ENCODE measurements around the gene TTC31.
"Not testable (repeated sequence)": the region's sequence is repeated elsewhere in the genome, so short reads cannot be mapped to it uniquely, and the experiment has no call there.

Gene TTC31

GRCh38 chr2:74482801-74483674 lies at the start of gene TTC31, which contains the start of gene CCDC142:
TSS of gene TTC31 (plus strand) at chr2:74483081. CDS start at chr2:74483096, 15 bp downstream.
TSS of gene CCDC142 (minus strand) at chr2:74482998. CDS start at chr2:74482837, 161 bp downstream.
- FAIRE-seq (peak; percentile 44), DNase-seq (ENCODE audit: low spot score) (peak; percentile 87)

DNA sequence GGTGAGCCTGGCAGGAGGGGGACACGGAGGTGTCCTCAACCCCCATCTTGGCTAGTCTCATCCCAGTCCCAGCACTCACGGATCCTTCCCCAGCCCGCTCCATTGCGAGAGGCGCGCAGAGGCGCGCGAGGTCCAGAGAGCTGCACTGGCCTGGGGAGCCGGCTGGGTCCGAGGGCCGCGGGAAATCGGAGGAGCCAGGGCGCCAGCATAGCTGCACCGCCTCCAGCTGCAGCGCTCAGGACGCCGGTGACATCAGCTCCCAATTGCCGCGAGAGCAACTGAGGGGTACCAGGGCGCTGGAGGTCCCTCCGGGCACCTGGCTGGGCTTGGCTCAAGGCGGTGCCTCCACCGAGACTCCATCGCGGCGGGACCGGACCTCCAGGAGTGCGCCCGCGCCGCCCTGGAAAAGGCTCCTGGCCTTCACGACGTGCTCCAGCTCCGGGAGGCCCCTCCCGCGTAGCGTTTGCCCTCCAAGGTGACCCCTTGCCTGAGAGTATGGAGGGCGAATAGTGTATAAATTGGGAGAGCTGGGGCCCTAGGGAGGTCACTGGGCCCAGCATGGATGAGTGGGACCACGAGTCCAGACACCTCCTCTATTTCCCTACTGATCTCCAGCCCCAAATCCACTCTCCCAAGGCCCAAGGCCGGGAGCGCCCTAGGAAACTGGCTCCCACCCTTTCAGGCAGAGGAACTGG lies 46.6 kb upstream of the TTC31 start:
- FAIRE-seq (no peak), DNase-seq (ENCODE audit: low spot score) (no peak)

DNA sequence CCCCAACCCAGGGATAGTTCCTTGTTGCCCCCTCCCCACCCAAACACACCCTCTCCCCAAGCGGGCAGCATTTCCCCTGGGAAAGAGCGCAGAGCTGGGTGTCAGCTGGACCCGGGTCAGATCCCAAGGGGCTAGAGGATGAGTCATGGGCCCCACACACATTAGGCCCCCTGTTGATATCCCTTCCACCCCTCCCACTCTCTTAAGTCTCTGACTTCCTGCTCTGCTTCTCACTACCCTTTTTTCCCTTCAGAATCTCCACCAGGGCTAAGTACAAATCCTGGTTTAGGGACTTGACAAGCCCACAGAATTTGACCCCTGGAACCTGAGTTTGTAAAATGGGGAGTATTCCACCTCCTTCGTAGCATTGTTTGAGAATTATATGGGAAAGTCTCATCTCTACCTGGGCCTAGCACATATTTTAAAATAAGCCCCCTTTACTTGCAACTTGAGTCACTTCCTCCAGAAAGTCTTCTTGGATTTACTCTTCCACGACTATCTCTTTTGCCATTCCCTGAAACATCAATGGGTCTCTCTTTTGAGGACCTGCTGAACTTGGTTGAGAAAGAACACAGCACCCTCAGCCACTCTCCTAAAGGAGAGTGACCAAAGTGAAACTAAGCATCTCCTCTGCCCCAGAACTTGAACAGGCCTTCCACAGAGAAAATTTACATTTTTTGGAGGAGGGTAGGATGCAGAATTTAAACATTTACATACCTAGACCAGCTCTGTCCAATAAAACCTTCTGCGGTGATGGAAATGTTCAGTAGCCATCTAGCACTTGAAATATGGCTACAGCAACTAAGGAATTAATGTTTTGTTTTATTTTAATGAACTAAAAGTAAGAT lies 45.8 kb upstream of the TTC31 start:
- FAIRE-seq (no peak), DNase-seq (ENCODE audit: low spot score) (no peak)

GRCh38 chr2:74438248-74438647 lies 44.6 kb upstream of the TTC31 start:
- DNase-seq (ENCODE audit: low spot score) (no peak), FAIRE-seq (no peak)

- FAIRE-seq, result no peak
Measured at GRCh38 chr2:74439373-74439772, 43.5 kb upstream of the TTC31 start.

DNA sequence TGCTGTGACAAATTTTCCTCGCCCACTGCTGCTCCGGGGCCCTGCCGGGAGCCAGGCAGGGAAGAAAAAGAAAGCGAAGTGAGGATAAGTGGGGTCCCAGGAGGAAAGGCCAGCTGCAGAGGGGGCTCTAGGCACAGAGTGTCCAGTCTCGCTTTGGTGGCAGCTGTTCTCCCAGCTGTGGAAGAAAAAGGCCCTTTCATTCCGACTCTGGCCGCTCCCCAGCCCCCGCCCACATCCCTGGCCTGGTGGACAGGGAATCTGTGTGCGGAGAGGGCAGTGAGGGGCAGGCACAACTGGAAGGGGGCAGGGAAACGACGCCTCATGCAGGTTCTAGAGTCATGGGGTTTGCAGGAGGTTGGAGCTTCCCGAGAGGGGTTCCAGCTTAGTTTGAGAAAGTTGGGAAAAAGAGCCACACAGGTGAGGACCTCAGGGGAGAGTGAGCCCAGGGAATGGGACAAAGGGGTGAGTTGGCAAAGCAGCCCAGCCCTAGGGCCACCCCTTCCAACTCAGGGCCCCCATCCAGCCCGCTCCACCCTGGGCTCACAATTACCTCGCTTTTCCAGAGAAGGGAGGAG lies 43.0 kb upstream of the TTC31 start:
- FAIRE-seq (no peak), DNase-seq (ENCODE audit: low spot score) (no peak)

More at GRCh38 chr2:74439373-74439772, 43.5 kb upstream of the TTC31 start:
- DNase-seq (ENCODE audit: low spot score), result no peak

DNA sequence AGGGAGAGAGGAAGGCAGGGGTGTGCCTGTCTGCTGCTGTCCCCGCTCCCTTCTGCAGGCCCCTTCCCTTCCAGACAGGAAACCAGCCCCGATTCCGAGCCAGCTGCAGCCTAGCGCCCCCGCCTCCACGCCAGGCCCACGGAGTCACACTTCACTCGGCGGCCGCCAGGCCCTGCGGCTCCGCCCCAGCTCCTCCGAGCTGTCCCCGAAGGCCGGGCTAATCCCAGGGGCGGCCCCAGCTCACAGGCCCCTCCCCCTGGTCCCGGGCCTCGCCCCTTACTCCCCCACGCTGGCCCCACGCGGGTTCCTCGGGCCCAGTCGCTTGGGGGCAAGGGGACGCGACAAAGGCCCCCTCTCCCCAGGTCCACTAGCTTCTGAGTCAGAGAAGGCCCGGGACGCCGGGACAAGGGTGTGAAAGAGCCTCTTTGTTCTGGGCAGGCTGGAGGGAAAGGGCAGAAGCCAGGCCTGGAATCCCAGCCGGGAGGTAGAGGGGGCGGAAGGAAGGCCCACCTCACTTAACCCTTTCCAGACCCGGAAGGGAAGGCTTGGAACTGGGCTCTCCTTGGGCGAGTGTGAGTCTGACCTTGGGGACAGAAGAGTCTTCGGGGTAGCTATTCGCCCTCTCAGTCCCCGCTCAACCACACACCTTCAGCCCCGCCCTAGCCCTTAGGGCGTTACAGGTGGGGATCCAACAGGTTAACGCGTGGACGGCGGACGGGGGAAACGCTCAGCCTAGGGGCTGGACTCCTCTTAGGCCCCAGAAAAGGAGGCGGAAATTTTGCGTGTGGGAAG lies 42.3 kb upstream of the TTC31 start:
- FAIRE-seq (peak; percentile 53), DNase-seq (ENCODE audit: low spot score) (peak; percentile 76)

- no peak for DNase-seq (ENCODE audit: low spot score)
- no peak for FAIRE-seq
Measured at GRCh38 chr2:74441170-74441689, 41.7 kb upstream of the TTC31 start.

DNA sequence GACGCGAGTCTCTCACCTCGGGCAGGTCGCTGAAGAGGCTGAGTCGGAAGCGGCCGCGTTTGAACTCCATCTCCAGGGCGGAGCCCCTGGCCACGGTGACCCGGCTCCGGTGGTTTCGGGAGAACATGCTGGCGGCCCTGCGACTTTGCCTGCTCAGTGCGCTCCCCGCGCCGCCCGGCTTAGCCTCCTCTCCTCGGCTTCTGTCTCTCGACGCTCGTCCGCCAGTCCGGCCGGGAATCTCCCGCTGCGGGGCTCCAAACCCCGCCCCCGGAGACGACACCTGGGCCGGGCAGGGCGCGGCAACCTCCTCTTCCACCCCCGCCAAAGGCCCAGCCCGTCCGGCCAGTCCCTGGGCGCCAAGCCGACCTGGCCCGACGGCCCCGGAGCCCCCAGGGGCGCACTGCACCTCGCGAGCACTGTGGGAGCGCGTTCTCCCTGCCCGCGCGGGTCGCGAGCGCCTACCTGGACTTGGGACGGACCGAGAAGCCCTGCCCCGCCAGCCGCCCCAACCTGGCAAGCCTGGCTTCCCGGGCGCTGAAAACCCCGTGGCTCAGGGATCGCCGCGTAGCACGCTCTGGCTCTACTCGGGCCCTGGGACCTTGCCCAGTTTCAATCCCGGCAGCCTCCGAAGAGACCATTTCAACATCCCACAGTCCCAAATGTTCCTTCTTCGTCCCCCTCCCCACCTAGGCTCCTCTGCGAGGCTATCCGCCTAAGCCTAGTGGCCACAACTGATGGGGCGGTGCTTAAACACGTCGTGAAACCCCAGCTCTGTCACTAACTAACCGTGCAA lies 41.0 kb upstream of the TTC31 start, which contains the start of gene RTKN:
Gene RTKN, minus strand, starts transcription at position 248 of the 793 bp plus-strand sequence. Its CDS starts 121 bp downstream, at position 127.
- peak; percentile 89 for FAIRE-seq
- peak; percentile 84 for DNase-seq (ENCODE audit: low spot score)

DNA sequence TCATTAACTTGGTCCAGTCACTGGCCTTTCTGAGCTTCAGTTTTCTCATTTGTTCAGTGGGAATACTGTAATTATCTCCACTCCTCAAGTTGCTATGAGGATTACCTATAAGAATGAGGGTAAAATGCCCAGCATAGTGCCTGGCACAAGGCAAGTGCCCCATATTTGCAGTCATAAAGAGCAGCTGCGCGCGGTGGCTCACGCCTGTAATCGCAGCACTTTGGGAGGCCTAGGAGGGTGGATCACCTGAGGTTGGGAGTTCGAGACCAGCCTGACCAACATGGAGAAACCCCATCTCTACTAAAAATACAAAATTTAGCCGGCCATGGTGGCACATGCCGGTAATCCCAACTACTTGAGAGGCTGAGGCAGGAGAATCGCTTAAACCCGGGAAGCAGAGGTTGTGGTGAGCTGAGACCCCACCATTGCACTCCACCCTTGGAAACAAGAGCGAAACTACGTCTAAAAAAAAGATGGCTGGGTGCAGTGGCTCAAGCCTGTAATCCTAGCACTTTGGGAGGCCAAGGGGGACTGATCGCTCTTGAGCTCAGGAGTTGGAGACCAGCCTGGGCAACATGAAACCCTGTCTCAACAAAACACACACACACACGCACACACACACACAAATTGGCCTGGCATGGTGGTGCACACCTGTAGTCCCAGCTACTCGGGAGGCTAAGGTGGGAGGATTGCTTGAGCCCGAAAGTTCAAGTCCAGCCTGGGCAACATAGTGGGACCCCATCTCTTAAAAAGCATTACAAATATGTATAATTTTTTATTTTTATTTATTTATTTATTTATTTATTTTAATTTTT lies 40.2 kb upstream of the TTC31 start:
- not testable (repeated sequence) for DNase-seq (ENCODE audit: low spot score); FAIRE-seq

- DNase-seq (ENCODE audit: low spot score) (no peak), FAIRE-seq (no peak)
Measured at GRCh38 chr2:74444498-74445318, 38.2 kb upstream of the TTC31 start.

DNA sequence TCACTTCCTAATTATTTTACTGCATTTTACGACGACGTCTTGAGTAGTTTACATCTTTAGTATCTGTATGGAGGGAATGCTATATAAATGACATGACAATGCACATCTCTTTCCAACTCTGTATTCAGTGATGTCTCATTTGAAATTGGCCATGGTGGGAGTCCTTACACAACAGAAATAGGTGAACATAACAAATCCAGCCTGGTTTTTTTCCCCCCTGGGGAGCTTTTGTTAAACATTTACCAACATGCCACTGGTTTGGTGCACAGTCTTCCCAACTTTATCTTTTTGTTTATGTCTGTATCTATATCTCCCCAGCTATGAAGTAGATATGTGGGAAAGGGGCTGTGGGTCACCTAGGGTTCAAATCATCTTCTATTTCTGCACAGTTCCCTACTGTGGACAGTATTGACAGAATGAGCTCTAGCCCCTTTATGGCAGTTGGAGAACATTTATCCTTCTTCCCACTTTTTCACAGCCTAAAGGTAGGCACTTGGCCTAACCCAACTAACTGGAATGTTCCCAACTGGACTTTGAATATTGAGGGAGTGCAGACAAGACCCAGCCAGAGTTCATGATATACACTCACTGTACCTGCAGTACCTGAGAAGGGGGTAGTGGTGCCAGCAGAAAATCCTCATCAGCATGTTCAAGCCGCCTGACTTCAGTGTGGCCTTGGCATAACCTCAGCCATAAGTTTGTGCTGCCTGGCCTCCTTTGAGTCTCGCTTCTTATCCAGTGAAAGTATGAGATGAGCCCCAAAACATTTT lies 35.5 kb upstream of the TTC31 start:
- no peak for FAIRE-seq
- DNase-seq (ENCODE audit: low spot score), result no peak

GRCh38 chr2:74448771-74449170 lies 34.1 kb upstream of the TTC31 start:
- no peak for FAIRE-seq
- DNase-seq (ENCODE audit: low spot score), result no peak

DNA sequence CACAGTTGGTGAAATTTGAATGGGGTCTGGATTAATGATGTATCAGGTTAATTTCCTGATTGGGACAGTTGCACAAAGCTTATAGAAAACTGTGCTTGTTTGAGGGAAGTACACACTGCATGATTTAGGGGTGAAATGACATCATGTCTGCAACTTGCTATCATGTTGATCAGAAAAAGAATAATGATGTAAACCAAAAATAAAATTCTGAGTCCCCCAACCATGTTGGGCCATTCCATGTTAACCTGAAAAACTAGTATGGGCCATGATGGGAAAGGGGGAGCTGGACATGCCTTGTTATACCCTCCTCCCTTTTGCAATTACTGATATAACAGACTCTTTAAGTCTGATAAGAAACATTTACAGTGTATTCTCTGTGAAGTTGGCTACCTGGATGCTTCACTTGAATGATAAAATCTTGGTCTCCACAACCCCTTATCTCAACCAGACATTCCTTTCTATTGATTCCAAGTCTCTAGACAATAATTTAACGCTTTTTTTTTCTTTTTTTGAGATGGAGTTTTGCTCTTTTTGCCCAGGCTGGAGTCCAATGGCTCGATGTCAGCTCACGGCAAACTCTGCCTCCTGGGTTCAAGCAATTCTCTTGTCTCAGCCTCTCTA lies 32.2 kb upstream of the TTC31 start:
- no peak for FAIRE-seq
- DNase-seq (ENCODE audit: low spot score), result no peak

- DNase-seq (ENCODE audit: low spot score), result peak; percentile 96
- peak; percentile 90 for FAIRE-seq
Measured at GRCh38 chr2:74454654-74455511, 28.0 kb upstream of the TTC31 start, which contains the start of gene INO80B. TSS of gene INO80B (plus strand) at chr2:74455087. CDS start at chr2:74455117, 30 bp downstream.
